Measurements from ENCODE around the gene RPS3. TPM values are rescaled to one million over a fixed set of nuclear protein-coding genes. Genes with fewer than 3 reads are reported as not detected.

Gene RPS3
- total and polyA plus RNA-seq, 9 of the 15 experiments (the other 6 are each of a cell fraction or from before 2014, with no cell fraction given): 2,700 to 5,771 (median 3,679) TPM

GRCh38 chr11:75384438-75385080, 14.8 kb upstream of the RPS3 start (continued):
- no peak for TF ChIP-seq ZBTB33 (CRISPR knock-in tag; IDR thresholded peaks at IDR 0.05)
- TF ChIP-seq ZFP1 (CRISPR knock-in tag; IDR thresholded peaks at IDR 0.05): no peak
- no peak for TF ChIP-seq MYBL2 (IDR thresholded peaks at IDR 0.05; ENCODE audit: low read depth)
- no peak for TF ChIP-seq MYBL2 (CRISPR knock-in tag; IDR thresholded peaks at IDR 0.05; ENCODE audit: borderline replicate concordance)
- TF ChIP-seq CTCFL (IDR thresholded peaks at IDR 0.05; ENCODE audit: borderline replicate concordance, insufficient read depth, low read depth, low read length, poor library complexity, severe bottlenecking): peak; percentile 42
- TF ChIP-seq KAT7 (CRISPR knock-in tag; IDR thresholded peaks at IDR 0.05; ENCODE audit: borderline replicate concordance): no peak
- no peak for TF ChIP-seq ZNF551 (CRISPR knock-in tag; IDR thresholded peaks at IDR 0.05)
- TF ChIP-seq NFYB (IDR thresholded peaks at IDR 0.05; ENCODE audit: extremely low read depth, insufficient read length): no peak
- no peak for TF ChIP-seq FOS (IDR thresholded peaks at IDR 0.05; ENCODE audit: extremely low read depth, insufficient read length)
- no peak for TF ChIP-seq NKRF (IDR thresholded peaks at IDR 0.05; ENCODE audit: borderline replicate concordance)
- TF ChIP-seq KLF13 (tag; IDR thresholded peaks at IDR 0.05; ENCODE audit: borderline replicate concordance, low read depth): no peak
- no peak for TF ChIP-seq TAF15 (IDR thresholded peaks at IDR 0.05; ENCODE audit: low read depth, low read length)
- TF ChIP-seq SFPQ (IDR thresholded peaks at IDR 0.05; ENCODE audit: low read depth, low read length): no peak
- TF ChIP-seq POLR2A (conservative IDR thresholded peaks at IDR 0.05): no peak
- no peak for TF ChIP-seq MTA2 (IDR thresholded peaks at IDR 0.05; ENCODE audit: low read depth)
- no peak for TF ChIP-seq FOXJ3 (CRISPR knock-in tag; IDR thresholded peaks at IDR 0.05)
- TF ChIP-seq NBN (IDR thresholded peaks at IDR 0.05; ENCODE audit: low read depth): 0 out of 2 replicates have a peak, but pooled peaks have one; percentile 33
- TF ChIP-seq FIP1L1 (IDR thresholded peaks at IDR 0.05; ENCODE audit: low read depth, low read length, poor library complexity, severe bottlenecking): no peak
- no peak for TF ChIP-seq ZFP30 (CRISPR knock-in tag; IDR thresholded peaks at IDR 0.05; ENCODE audit: borderline replicate concordance)
- no peak for TF ChIP-seq RAD51 (IDR thresholded peaks at IDR 0.05; ENCODE audit: borderline replicate concordance, low read depth)
- TF ChIP-seq CTBP1 (IDR thresholded peaks at IDR 0.05; ENCODE audit: borderline replicate concordance): peak; percentile 76; the same call in 1 of the 2 replicates

Data from K562 (cell line).